ENCODE measurements around the gene PCSK5.
"Not testable (repeated sequence)": the region's sequence is repeated elsewhere in the genome, so short reads cannot be mapped to it uniquely, and the experiment has no call there.

Gene PCSK5

DNA sequence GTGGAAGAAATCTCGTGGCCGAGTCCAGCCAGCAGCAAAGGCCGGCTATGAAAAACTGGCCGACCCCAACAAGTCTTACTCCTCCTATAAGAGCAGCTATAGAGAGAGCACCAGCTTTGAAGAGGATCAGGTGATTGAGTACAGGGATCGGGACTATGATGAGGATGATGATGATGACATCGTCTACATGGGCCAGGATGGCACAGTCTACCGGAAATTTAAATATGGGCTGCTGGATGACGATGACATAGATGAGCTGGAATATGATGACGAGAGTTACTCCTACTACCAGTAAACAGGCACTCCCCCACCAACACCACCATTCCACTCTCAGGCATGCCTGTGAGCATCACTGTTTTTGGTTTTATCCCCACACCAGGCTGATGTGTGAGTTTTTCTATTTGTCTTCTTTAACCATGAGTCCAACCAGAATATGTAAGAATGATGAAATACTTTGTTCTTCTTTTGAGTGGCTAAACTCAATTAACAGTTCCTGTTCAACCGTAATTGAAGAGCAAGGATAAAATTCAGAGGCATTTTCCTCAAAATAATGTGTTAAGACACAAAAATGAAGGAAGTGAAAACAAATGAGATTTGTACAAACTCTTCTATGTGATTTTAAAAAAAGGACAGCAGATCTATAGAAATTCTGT, 468.3 kb downstream of the PCSK5 start:
- Histone ChIP-seq H3K4me2 (peak overlapping the region in 4 of 11 experiments; percentile 26 to 59 (median 50); a peak in 7 of 22 replicates), H3K27me3 (no peaks in the 10 kb centered on the region), H3K9me3 (replicated peaks in 1 of 11) (no peaks in the 10 kb centered on the region), H4K20me1 (no peaks in the 10 kb centered on the region), H3K36me3 (no peaks in the 10 kb centered on the region), H3K4me3 (no peak overlapping the region), H3K4me1 (peaks cover 0 to 26% (median 0%) of the 10 kb centered on the region in 10 experiments; a peak in 6 of 20 replicates), H3K9ac (no peak overlapping the region), H3K27ac (no peak overlapping the region; a peak in 2 of 22 replicates)
- no peak for TF ChIP-seq Cebpa-rat (IDR thresholded peaks at IDR 0.05)

DNA sequence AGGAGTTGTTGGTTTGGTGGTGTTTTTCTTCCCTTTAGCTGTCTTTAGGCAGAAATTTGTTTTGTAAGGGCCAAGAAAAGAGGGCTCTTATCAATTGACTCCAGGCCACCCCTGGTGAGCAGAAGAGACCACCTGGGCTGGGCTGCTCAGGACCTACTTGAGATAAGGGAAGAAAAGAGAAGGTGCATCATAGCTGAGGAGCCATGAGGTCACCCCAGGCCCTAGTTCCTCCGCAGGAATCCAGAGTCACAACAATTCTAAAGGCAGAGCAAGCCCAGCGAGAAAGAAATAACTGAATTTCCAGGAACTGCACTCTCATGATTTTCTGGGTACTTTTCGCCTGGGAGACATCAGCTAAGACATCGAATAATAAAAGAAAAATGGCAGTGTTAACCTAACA, 468.9 kb downstream of the PCSK5 start:
- Histone ChIP-seq H3K4me2 (peak overlapping the region in 4 of 11 experiments; percentile 26 to 59 (median 50); a peak in 6 of 22 replicates), H3K36me3 (no peaks in the 10 kb centered on the region), H3K27ac (no peak overlapping the region), H3K9ac (no peak overlapping the region), H3K27me3 (no peaks in the 10 kb centered on the region), H4K20me1 (no peaks in the 10 kb centered on the region), H3K4me3 (no peak overlapping the region), H3K4me1 (peaks cover 0 to 26% (median 0%) of the 10 kb centered on the region in 10 experiments; a peak in 6 of 20 replicates), H3K9me3 (replicated peaks in 1 of 11) (no peaks in the 10 kb centered on the region)
- no peak for TF ChIP-seq Cebpa-rat (IDR thresholded peaks at IDR 0.05)

DNA sequence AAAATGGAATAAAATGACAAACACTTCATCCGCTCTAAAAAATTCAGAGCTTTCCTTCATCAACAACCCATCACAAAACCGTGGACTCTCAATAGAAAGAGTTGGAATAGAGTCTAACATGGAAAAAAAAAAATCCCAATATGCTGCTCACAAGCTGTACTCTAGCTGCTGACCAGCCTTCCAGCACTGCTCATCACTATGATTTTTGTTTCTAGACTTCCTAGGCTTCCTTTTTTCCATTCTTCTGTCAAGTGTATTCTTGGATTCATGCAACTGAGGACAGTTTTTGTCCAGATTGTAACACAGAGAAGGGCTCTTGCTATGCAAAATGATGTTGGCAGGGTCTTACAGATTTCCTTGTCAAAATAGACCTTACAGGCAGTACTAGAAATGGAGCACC, 469.3 kb downstream of the PCSK5 start:
- no peaks in the 10 kb centered on the region for H3K36me3 ChIP-seq
- no peak for TF ChIP-seq Cebpa-rat (IDR thresholded peaks at IDR 0.05)
- H3K27ac ChIP-seq, result no peak overlapping the region
- peaks cover 0 to 26% (median 0%) of the 10 kb centered on the region in 10 experiments; a peak in 6 of 20 replicates for H3K4me1 ChIP-seq
- no peaks in the 10 kb centered on the region for H4K20me1 ChIP-seq
- H3K27me3 ChIP-seq, result no peaks in the 10 kb centered on the region
- peak overlapping the region in 1 of 11 experiments; percentile 59; a peak in 2 of 22 replicates for H3K4me2 ChIP-seq
- no peaks in the 10 kb centered on the region for H3K9me3 ChIP-seq (replicated peaks in 1 of 11)
- H3K4me3 ChIP-seq, result no peak overlapping the region
- H3K9ac ChIP-seq, result no peak overlapping the region

DNA sequence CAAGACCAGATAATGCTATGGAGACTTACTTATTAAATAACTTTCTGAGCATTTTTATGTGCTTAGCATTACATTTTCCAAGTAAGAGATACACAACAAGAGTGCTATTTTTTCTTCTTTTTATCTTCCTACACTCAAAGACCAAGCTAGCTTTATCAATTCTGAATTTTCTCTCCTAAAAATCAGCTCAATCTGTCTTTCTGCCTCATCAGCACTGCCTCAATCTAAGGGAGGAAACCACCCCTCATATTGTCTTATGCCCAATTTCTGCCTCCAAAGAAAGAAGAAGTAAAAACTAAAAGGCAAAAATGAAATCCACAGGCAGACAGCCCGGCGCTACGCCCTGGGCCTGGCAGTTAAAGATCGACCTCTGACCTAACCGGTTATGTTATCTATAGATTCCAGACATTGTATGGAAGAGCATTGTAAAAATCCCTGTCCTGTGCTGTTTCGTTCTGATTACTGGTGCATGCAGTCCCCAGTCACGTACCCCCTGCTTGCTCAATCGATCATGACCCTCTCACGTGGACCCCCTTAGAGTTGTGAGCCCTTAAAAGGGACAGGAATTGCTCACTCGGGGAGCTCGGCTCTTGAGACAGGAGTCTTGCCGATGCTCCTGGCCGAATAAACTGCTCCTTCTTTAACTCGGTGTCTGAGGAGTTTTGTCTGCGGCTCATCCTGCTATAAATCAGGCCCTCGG, 472.0 kb downstream of the PCSK5 start:
- peaks cover 0 to 22% (median 0%) of the 10 kb centered on the region in 10 experiments; a peak in 6 of 20 replicates for H3K4me1 ChIP-seq
- not testable (repeated sequence) for H3K27ac ChIP-seq; H3K36me3 ChIP-seq; H3K9ac ChIP-seq; H3K9me3 ChIP-seq (replicated peaks in 1 of 11); H4K20me1 ChIP-seq; H3K4me2 ChIP-seq; H3K27me3 ChIP-seq; H3K4me3 ChIP-seq

DNA sequence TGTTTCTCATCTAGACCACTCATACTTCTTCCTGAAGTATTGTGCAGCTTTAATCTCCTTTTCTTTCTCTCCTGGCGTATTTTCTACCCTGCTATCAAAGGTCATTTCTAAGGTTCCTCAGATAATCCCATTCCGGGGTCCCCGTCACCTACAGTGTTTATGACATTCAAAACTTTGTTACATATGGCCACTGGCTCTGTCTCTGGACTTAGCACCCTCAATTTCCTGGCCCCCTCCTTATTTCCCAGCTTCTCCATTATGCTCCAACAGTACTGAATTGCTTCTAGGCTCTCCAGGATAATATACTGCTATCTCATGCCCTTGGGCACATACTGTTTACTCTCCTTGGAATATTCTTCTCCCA, 472.5 kb downstream of the PCSK5 start:
- no peak for TF ChIP-seq Cebpa-rat (IDR thresholded peaks at IDR 0.05)
- Histone ChIP-seq H4K20me1 (no peaks in the 10 kb centered on the region), H3K9ac (no peak overlapping the region), H3K27ac (no peak overlapping the region), H3K9me3 (replicated peaks in 1 of 11) (no peaks in the 10 kb centered on the region), H3K4me2 (no peak overlapping the region), H3K27me3 (no peaks in the 10 kb centered on the region), H3K4me3 (no peak overlapping the region), H3K4me1 (peaks cover 0 to 18% (median 0%) of the 10 kb centered on the region in 10 experiments; a peak in 6 of 20 replicates), H3K36me3 (no peaks in the 10 kb centered on the region)

DNA sequence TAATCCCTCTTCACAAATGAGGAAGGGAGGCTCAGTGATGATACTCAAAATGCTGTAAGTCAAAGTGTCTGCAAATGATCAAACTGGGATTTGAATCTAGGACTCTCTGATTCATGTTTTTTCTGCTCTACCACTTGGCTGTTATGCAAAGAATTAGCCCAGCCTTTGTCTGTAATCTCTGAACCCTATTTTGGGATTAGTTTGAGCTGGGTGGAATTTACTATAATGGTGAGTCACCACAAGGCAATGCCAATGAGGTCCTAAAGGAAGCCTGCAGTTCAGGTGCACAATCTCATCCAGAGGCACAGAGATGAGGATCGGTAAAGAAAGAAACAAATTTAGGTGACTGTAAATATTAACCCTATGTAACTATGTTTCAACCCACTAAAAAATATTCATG, 474.6 kb downstream of the PCSK5 start:
- TF ChIP-seq Cebpa-rat (IDR thresholded peaks at IDR 0.05), result no peak
- Histone ChIP-seq H3K4me2 (no peak overlapping the region), H4K20me1 (no peaks in the 10 kb centered on the region), H3K27me3 (no peaks in the 10 kb centered on the region), H3K27ac (no peak overlapping the region), H3K36me3 (no peaks in the 10 kb centered on the region), H3K9ac (no peak overlapping the region), H3K4me3 (no peak overlapping the region), H3K4me1 (peaks cover 0 to 13% (median 8%) of the 10 kb centered on the region in 10 experiments; a peak in 15 of 20 replicates), H3K9me3 (replicated peaks in 1 of 11) (no peaks in the 10 kb centered on the region)

DNA sequence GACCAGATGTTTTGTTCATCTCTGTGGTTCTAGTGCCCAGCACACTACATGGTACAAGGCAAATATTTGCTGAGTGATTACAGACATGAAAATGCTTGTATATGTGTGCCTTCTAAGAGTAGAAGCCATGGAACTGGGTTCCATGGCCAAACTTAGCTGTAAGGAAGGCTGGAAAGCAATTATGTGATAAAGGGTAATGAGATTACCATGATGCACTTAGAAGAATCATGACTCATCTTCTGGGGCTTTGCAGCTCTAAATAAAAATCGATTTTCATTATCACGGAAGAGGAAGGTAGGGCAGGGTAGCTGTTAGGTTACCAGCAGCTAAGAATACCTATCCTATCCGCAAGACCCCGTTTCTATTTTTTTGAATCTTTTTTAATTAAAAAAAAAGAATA, 475.8 kb downstream of the PCSK5 start:
- H3K36me3 ChIP-seq, result no peaks in the 10 kb centered on the region
- H4K20me1 ChIP-seq, result no peaks in the 10 kb centered on the region
- no peak overlapping the region for H3K9ac ChIP-seq
- no peaks in the 10 kb centered on the region for H3K27me3 ChIP-seq
- H3K4me3 ChIP-seq, result no peak overlapping the region
- H3K4me1 ChIP-seq, result peaks cover 0 to 22% (median 11%) of the 10 kb centered on the region in 10 experiments; a peak in 15 of 20 replicates
- no peak overlapping the region for H3K4me2 ChIP-seq
- no peaks in the 10 kb centered on the region for H3K9me3 ChIP-seq (replicated peaks in 1 of 11)
- no peak overlapping the region for H3K27ac ChIP-seq
- TF ChIP-seq Cebpa-rat (IDR thresholded peaks at IDR 0.05), result no peak

DNA sequence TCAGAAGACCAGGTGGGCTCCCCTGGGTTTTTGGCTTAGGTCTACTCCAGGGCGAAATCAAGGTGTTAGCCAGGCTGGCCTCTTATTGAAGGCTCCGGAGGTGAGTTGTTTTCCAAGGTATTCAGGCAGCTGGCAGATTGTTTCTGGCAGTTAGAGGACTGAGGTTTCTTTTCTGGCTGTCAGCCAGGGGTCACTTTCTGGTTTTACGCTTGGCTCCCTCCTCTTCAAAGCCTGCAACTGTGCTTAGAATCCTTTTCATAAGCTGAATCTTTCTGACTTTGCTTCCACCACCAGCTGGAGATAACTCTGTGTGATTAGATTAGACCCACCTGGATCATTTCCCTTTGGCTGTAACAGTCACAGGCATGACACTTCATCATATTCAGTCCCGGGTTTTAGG, 479.1 kb downstream of the PCSK5 start:
- H3K9ac ChIP-seq, result peak overlapping the region in 3 of 11 experiments; percentile 1 to 21 (median 9); a peak in 3 of 22 replicates
- H3K4me2 ChIP-seq, result peak overlapping the region in 8 of 11 experiments; percentile 34 to 69 (median 53); a peak in 14 of 22 replicates
- H3K4me1 ChIP-seq, result peaks cover 4 to 22% (median 11%) of the 10 kb centered on the region in 10 experiments; a peak in 17 of 20 replicates
- H3K9me3 ChIP-seq (replicated peaks in 1 of 11), result no peaks in the 10 kb centered on the region
- H3K27me3 ChIP-seq, result no peaks in the 10 kb centered on the region
- H3K36me3 ChIP-seq, result no peaks in the 10 kb centered on the region
- TF ChIP-seq Cebpa-rat (IDR thresholded peaks at IDR 0.05), result no peak
- H3K27ac ChIP-seq, result no peak overlapping the region; a peak in 1 of 22 replicates
- H3K4me3 ChIP-seq, result no peak overlapping the region
- H4K20me1 ChIP-seq, result no peaks in the 10 kb centered on the region

DNA sequence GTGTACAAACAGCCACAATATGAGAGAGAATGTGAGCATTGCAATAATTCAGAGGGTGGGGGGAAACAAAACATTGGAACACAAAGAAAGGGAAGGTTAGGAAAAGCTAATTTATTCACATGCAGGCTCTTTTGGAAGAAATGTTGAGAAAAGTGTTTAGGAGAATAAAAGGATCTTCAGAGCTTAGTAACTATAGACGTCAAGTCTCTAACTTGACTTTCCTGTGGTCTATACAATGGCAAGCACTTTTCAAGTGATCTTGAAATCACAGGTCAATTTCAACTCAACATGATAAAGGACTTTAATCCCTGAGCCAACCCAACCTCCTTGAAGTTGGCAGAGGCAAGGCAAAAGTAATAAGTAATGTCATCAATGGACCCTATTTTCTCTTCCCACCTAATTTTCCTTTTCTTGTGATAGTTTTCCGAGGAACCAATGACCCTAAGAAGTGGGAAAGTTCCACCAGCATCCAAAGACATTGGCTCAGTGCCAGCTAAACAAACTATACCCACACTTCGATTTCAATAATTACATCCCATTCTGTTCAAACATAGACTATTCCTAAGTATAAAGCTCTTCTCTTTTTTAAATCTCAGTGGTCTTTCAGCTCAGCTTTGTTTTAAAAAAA, 480.0 kb downstream of the PCSK5 start:
- Histone ChIP-seq H3K9ac (no peak overlapping the region), H3K27me3 (no peaks in the 10 kb centered on the region), H3K4me3 (no peak overlapping the region), H4K20me1 (no peaks in the 10 kb centered on the region), H3K4me2 (peak overlapping the region in 4 of 11 experiments; percentile 39 to 59 (median 53); a peak in 6 of 22 replicates), H3K9me3 (replicated peaks in 1 of 11) (no peaks in the 10 kb centered on the region), H3K4me1 (peaks cover 7 to 22% (median 13%) of the 10 kb centered on the region in 10 experiments; a peak in 18 of 20 replicates), H3K27ac (no peak overlapping the region), H3K36me3 (no peaks in the 10 kb centered on the region)
- no peak for TF ChIP-seq Cebpa-rat (IDR thresholded peaks at IDR 0.05)
